Retinal pigment epithelial cell (primary cell): ENCODE data around the gene SGCA.
A peak's percentile ranks its signal among the peaks of the same experiment; 100 is the strongest.

Experiments
- DNase-seq: peaks from one replicate; pipeline ENCODE4 v3.0.0-alpha.2; 2010; ENCODE audit warnings: low read depth
- H3K4me3 ChIP-seq: 2 replicates; pipeline ENCODE4 v1.5.1; 2011; ENCODE audit warnings: mild to moderate bottlenecking, low read length, control low read depth, moderate library complexity
- CTCF ChIP-seq: conservative IDR thresholded peaks from 2 replicates; pipeline ENCODE4 v1.5.1; 2011; ENCODE audit warnings: low read depth, low read length, control low read depth, inconsistent platforms

Gene SGCA

GRCh38 chr17:50136096-50136687 is 29.6 kb upstream of the SGCA start:
- no peak for DNase-seq
- TF ChIP-seq CTCF: no peak
- H3K4me3 ChIP-seq: no peak overlapping the region

- no peak overlapping the region for H3K4me3 ChIP-seq
- no peak for TF ChIP-seq CTCF
Measured at GRCh38 chr17:50137042-50137441, 28.8 kb upstream of the SGCA start.

GRCh38 chr17:50139185-50139783 is 26.5 kb upstream of the SGCA start:
- no peak overlapping the region for H3K4me3 ChIP-seq
- TF ChIP-seq CTCF: no peak
- no peak for DNase-seq

More at GRCh38 chr17:50137042-50137441, 28.8 kb upstream of the SGCA start:
- DNase-seq: no peak

GRCh38 chr17:50139950-50140885 is 25.6 kb upstream of the SGCA start:
- H3K4me3 ChIP-seq: no peak overlapping the region
- no peak for DNase-seq
- peak; percentile 83 for TF ChIP-seq CTCF

GRCh38 chr17:50141026-50141744 is 24.6 kb upstream of the SGCA start:
- no peak for DNase-seq
- H3K4me3 ChIP-seq: no peak overlapping the region
- TF ChIP-seq CTCF: no peak

GRCh38 chr17:50141745-50142110 is 24.1 kb upstream of the SGCA start:
- DNase-seq: no peak
- no peak overlapping the region for H3K4me3 ChIP-seq
- TF ChIP-seq CTCF: no peak
